Mesenteric fat pad (tissue), 1 donor: ENCODE data around the gene PNMA6E. TPM values are rescaled to one million over a fixed set of nuclear protein-coding genes. Genes with fewer than 3 reads are reported as not detected.

Experiments used
- DNase-seq: peaks from one replicate; pipeline ENCODE4 v3.0.0-alpha.2; 2020; ENCODE audit warnings: low spot score
- long read RNA-seq: library from polyadenylated mRNA; unstranded; transcript quantifications from one replicate; pipeline ENCODE4 v2.0.0, GENCODE V29; 2020
- total RNA-seq: library from RNA; stranded (reverse); fragmentation: NEBNext Ultra II Directional; extraction: Animal tissue kit (Norgen Biotek cat#: 25700); gene quantifications from one replicate; pipeline ENCODE4 v1.2.1, GENCODE V29; 2021
- donor health status: DM: yes; HTN: yes; CAD: no.

The PNMA6E gene
- not detected for total RNA-seq
- long read RNA-seq, result 0 reads

- no peak for DNase-seq
Measured at GRCh38 chrX:153401133-153401764, at the start of gene PNMA6E. TSS of gene PNMA6E (minus strand) at chrX:153401350. CDS start at chrX:153398849, 2,501 bp downstream.

DNA sequence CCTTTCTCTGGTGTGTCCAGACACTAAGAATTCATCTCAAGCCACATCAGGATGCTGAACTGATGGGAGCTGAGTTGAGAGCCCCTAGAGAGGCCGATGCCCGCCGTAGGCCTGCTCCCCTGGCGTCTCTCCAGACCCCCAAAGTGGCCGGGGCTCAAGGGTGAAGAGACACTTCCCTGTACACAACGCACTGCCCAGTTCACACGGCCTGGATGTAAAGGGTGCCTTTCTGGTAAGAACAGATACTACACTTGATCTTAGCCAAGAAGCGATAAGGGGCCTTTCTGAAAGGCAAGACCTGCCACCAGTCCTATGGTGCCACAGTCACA, 49.8 kb upstream of the PNMA6E start:
- DNase-seq, result no peak

DNA sequence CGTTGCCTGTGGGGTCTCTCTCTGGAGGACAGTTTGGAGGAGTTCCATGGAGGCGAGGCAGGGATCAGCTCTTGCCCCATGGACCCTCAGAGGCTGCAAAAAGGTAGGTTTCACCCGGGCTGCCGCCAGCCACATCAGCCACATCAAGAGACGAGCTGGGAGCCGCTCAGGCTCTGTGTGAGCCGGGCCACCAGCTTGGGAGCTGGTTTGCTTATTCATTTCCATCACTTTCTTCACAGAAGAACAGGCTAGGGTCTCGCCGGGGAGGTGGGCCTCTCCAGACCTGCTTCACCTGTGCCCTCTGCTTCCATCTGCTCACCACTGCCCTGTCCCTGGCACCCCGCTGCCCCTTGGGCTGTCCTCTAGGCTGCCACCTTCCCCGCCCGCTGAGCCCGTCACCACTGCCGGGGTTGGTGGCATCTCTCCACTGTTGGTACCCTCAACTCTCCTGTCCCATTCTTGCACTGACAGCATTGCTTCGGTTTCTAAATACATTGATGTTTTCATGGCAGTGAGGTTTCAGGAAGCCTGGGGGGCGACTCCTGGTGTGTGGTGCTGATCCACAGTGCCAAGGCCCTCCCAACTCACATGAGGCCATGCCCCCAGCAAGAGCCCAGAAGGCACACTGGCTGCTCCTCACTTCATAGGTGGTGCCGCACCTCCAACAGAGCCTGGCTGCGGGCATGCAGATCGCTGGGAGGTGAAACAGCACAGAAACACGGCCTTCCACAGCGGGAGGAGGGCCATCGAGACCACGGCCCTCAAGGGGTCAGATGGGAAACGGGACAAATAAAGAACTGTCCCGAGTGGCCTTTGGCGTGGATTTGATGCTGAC, 49.2 kb upstream of the PNMA6E start:
- no peak for DNase-seq

GRCh38 chrX:153449368-153450113, 48.4 kb upstream of the PNMA6E start:
- DNase-seq, result no peak

DNA sequence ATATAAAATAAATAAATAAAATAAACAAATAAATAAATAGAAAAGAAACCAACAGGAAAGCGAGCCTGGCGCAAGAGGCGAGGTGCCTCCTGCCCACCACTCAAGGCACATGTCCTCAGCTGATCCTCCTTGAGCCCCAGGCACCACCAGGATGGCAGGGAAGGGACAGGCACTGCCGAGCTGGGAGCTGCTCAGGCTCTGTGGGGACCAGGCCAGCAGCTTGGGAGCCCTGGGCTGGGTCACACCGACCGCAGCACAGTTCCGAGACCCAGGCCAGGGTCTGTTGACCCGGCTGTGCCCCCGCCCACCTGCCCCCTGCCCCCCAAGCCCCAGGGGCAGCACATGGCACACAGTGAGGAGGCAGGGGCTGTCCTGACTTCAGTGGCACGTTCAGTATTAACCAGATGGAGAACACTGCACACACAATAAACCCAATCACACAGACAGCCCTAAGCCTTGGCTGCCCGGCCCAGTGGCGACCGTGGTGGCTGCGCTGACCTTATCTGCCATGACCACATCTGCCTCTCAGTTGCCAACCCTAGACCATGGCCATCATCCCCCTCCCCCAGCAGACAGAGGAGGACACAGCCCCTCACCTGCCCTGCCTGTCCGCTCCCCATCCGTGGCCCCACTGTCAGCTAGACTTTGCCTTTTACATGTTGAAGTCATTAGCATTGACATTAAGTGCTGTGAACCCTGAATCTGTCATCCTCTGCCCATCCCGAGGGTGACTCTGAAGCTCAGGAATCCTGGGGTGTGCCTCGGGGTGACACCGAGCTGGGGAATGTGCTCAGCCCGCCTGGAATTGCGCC, 47.6 kb upstream of the PNMA6E start:
- no peak for DNase-seq

GRCh38 chrX:153447581-153447960, 46.4 kb upstream of the PNMA6E start:
- no peak for DNase-seq

- DNase-seq, result no peak
Measured at GRCh38 chrX:153446950-153447580, 45.9 kb upstream of the PNMA6E start.

DNA sequence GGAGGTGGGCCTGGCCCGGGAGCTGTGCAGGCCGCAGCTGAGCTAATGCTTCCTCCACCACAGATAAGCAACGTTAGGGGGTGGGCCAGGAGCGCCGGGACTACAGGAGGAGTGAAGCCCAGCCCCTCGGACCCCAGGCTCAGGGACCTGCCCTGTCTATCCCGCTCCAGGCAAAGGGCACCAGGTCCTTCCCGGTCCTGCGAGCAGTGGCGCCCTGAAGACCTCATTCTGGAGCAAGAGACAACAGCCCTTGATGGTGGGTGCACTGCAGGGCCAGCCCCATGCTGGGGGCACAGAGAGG, 45.4 kb upstream of the PNMA6E start:
- no peak for DNase-seq

GRCh38 chrX:153445856-153446635, 44.9 kb upstream of the PNMA6E start, which contains the start of gene TREX2:
TSS of gene TREX2 (minus strand) at chrX:153446056. CDS start at chrX:153445430, 626 bp downstream.
- DNase-seq, result no peak

DNA sequence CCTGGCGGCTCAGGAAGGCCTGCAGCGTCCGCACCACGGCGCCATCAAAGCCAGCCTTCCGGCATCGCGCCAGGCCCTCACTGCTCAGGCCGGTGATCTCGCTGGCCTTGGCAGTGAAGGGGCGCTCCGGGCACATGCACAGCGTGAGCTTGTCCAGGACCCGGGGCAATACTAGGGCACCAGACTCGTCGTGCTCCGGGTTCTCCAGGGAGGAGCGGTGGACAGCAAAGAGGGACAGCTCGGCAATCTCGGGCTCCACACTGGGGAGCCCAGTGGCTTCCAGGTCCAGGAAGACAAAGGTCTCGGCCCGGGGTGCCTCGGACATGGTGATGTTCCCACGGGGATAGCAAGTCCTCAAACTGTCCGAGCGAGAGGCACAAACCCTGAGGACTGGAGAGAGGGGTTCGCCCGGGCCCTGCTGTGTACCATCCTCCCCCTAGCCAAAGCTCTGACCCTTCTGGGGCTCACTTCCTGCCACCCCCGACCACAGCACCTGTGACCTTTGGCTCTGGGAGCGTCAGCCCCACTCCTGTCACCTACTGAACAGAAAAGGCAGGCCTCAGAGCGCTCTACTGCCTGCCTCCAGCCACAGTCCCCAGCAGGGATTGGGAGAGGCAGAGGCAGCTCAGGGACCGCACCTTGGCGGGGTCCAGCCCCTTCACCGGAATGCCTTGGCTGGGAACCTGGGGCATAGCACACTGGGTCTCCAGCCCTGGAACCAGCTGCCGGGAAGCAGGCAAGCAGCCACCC, 44.1 kb upstream of the PNMA6E start:
- DNase-seq, result no peak

DNA sequence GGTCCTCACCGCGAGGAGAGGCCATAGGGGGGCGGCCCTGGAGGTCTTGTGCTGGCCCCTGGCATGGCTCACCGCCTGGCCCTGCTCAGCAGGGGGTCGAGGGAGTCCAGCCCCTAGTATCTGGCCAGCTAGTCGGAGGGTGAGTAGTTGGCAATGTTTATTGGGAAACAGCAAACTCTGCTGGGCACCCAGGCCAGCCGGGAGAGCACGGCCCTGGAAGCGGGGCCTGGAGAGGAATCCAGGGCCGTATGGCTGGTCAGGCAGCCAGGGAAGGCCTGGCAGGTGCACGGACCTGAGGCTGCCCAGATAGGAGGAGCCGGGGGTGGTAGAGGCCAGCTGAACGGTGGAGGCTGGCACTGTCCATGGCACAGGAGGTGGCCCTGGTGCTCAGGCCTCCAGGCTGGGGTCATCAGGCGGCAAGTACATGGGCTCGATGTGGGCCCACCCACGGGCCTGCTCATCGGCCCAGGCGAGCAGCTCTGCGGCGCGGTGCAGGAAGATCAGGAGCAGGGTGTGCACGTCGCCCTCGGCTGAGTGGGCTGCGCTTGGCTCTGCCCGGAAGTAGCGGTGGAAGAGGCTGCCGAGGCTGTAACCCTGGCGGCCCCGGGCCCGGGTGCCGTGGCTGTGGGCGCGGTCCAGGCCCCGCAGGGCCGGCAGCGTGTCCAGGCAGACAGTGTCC, 43.3 kb upstream of the PNMA6E start:
- DNase-seq, result no peak

DNA sequence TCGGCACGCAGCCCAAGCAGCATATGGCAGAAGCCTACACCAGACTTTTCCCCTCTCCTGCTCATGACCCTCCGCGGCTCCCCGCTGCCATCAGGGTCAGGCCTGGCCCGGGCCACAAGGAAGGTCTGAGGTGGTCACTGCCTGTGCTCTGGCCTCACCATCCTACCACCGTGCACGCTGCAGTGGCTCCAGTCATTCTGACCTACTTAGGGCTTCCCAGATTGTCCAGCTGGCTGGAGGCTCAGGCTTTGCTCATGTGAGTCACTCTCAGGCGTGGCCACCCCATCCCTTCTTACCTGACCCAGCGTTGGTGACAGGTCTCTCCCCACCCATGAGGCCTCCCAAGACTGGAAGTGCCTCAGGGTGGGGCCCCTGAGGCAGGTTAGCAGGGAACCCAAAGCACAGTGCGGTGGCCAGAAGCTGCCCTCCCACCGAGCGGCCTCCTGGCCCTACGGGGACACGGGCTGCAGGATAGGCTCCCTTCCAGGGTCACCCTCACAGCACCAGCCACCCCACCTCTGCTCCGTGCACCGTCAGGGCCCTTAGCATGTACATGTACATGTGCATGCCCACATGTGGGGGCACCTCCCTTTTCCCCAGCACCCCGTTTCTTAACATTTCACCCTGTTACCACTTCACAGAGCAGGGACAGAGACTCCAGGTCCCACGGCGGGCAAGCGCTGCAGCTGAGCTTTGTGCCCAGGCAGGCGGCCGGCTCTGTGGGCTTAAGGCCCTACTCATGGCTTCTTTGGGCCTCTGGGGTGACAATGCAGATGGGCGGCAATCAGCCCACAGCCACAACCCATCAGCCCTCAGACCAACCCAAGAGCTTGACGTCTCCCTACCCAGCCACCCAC, 42.6 kb upstream of the PNMA6E start:
- DNase-seq, result no peak

DNA sequence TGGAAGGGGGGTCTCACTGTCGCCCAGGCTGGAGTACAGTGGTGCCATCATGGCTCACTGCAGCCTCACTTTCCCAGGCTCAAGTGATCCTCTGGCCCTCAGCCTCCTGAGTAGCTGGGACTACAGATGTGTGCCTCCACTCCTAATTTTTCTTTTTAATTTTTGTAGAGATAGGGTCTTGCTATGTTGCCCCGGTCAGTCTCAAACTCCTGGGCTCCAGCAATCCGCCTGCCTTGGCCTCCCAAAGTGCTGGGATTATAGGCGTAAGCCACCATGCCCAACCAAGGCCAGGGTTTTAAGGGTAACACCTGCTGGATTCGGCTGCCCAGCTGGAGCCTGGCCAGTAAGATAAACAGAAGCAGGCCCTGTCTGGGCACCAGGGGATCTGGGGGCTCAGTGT, 41.3 kb upstream of the PNMA6E start:
- DNase-seq, result no peak

DNA sequence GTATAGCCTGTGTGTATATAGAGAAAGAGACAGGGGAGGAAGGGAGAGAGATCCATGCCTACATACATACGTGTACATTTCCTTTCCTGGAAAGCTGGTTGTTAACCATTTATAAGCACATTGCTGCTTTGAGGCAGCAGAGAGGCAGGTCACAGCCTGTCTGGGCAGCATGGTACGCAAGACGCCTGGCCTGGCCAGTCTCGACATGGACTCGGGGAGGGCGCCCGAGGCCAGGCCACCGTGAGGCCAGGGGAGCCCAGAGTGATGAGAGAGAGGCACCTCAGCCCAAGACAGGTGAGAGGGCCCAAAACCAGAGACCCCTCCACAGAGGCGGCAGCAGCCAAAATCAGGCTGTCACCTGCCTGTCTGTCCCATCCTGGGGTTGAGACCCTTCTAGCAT, 40.8 kb upstream of the PNMA6E start:
- DNase-seq, result no peak

GRCh38 chrX:153441296-153441695, 40.1 kb upstream of the PNMA6E start:
- DNase-seq, result no peak

DNA sequence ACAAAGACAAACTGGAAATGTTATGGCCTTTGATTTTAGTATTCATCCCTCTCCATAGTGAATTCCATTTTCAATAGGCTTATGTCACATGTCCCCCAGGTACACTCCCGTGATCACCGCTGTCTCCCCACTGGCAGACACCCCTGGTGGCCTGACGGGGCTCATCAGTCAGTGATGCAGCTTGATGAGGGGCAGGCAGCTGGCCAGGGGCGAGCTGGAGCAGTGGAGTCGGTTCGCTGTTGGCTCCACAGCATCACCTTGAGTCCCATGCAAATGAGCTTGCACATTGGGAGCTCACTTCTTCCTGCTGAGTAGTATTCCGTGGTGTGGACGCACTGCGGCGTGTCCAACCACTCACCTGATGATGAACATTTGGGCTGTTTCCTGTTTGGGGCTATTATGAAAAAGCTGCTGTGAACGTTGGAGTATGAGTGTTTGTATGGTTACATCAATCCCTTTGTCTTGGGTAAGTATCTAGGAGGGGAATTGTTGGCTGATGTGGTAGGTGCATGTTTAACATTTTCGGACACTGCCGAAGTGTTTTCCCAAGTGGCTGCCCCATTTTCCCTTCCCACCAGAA, 39.5 kb upstream of the PNMA6E start:
- no peak for DNase-seq

GRCh38 chrX:153439977-153440376, 38.8 kb upstream of the PNMA6E start:
- DNase-seq, result no peak

- DNase-seq, result no peak
Measured at GRCh38 chrX:153438532-153438931, 37.4 kb upstream of the PNMA6E start.
